NB4 (cell line): ENCODE data around the gene CDK2.

Experiments
- DNase-seq: peaks from one replicate; pipeline ENCODE4 v3.0.0; 2010; ENCODE audit warnings: low read depth
- H3K4me3 ChIP-seq: one replicate; pipeline ENCODE4 v1.5.1; 2011; ENCODE audit warnings: mild to moderate bottlenecking, low read depth, low read length, moderate library complexity
- MAX ChIP-seq: IDR thresholded peaks from 2 replicates; pipeline ENCODE4 v1.6.1; 2011; ENCODE audit warnings: low read depth, low read length
- MYC ChIP-seq: IDR thresholded peaks from 2 replicates; pipeline ENCODE4 v1.6.1; 2011; ENCODE audit warnings: low read depth, low read length
- POLR2A ChIP-seq: IDR thresholded peaks from 2 replicates; pipeline ENCODE4 v1.6.1; 2011; ENCODE audit warnings: mild to moderate bottlenecking; ENCODE audit not compliant: insufficient read length; ENCODE audit errors: extremely low read depth
- TF ChIP-seq, protein P1 (sequence below): IDR thresholded peaks from one replicate; pipeline ENCODE4 v1.5.1; 2012; ENCODE audit warnings: low read depth, low read length

The CDK2 gene

DNA sequence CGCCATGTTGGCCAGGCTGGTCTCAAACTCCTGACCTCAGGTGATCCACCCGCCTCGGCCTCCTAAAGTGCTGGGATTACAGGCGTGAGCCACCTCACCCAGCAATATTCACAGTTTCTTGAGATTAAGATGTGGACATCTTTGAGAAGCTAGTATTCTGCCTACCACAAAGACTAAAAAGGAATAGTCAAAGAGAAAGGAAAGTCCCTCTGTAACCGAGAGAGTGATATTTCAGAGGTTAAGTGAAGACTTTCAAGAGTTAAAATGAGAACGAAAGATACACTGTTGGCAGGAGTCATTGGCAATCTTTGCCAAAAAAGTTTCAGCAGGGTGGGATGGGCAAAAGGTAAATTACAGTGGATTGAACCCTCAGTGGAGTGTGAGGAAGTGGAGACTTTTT lies 20.1 kb upstream of the CDK2 start:
- TF ChIP-seq POLR2A (no peak), MAX (no peak), MYC (no peak)
- TF ChIP-seq, protein P1, sequence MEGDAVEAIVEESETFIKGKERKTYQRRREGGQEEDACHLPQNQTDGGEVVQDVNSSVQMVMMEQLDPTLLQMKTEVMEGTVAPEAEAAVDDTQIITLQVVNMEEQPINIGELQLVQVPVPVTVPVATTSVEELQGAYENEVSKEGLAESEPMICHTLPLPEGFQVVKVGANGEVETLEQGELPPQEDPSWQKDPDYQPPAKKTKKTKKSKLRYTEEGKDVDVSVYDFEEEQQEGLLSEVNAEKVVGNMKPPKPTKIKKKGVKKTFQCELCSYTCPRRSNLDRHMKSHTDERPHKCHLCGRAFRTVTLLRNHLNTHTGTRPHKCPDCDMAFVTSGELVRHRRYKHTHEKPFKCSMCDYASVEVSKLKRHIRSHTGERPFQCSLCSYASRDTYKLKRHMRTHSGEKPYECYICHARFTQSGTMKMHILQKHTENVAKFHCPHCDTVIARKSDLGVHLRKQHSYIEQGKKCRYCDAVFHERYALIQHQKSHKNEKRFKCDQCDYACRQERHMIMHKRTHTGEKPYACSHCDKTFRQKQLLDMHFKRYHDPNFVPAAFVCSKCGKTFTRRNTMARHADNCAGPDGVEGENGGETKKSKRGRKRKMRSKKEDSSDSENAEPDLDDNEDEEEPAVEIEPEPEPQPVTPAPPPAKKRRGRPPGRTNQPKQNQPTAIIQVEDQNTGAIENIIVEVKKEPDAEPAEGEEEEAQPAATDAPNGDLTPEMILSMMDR: no peak
- no peak overlapping the region for H3K4me3 ChIP-seq
- DNase-seq: no peak

DNA sequence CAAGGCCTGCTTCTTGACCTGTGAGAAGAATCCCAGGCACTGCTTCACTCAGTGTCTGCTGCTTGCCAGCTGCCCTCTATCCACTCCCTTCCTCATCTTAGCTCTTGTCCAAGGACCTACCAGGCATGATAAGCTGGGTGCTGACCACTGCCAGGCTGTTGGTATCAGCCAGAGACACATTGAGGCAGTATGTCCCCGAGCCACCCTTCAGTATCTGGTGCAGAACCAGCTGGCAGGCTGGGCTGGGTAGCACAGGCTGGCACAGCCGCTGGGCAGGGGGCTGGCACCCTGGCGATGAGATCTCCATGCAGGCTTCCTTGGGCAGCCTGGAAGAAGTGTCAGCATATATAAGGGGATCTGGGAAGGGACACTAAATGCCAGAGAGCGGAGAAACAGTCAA lies 11.3 kb upstream of the CDK2 start:
- no peak overlapping the region for H3K4me3 ChIP-seq
- TF ChIP-seq MAX: no peak
- TF ChIP-seq MYC: no peak
- TF ChIP-seq, protein P1: no peak
- TF ChIP-seq POLR2A: no peak
- no peak for DNase-seq

DNA sequence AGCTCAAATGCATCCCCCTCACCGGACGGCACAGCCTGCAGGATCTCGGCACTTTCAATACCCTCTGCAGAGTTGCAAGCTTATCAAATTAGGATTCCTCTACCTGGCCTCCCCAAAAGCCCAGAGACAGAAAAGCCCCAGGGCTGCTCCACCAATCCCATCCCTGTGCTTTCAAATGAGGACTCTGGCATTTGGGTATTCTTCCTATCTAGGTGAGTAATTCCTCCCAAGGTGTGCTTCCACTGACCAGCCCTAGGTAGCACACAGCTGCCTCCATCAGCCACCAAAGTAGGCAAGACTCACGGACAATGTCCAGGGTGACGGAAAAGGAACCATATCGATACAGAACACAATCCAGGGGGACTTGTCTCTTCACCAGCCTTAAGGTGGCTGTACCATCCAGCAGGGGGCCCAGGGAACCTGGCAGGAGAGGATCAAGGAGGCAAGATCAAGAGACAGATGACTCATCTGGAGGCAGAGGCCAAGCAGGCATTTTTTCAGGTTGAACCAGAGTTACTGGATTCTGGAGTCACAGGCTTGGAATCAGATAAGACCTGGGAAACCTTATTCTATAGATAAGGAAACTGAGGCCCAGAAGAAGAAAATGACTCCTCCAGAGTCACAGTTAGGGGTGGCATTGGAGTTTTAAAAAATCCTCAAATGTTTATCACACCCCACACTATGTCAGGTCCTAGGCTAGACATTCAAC lies 10.7 kb upstream of the CDK2 start:
- DNase-seq: peak; percentile 71
- no peak overlapping the region for H3K4me3 ChIP-seq
- TF ChIP-seq MAX (no peak), MYC (no peak), POLR2A (no peak)
- TF ChIP-seq, protein P1: peak; percentile 73

DNA sequence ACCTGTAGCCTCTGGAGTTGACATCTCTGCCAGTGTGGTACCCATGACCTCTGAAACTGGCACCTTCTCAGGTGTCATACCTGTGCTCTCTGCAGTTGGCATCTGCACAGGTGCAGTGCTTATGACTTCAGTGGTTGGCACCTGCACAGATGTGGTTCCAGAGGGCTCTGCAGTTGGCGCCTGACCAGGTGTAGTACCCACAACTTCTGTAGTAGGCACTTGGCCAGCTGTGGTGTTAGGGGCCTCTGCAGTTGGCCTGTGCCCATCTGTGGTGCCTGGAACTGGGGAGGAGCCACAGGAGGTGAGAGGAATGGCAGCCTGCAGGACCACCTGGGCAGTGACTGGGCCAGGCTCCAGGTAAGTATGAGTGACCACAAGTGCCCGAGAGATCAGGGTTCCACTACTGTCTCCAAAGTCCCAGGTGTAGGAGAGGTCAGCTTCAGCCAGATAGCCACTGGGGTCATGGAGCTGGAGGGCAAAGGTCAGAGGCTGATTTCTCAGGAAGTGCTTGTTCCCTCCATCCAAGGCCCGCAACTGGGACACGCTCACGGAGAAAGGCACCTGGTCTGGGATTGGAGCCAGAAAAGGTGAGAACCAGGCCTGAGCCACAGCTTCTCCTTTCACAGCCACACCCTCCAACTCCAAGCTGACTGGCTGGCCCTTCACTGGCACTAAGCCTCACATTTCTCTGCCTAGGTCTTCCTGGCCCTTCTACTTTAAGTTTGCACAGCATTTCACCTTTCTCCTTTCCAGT lies 9.3 kb upstream of the CDK2 start:
- TF ChIP-seq, protein P1: no peak
- TF ChIP-seq POLR2A: no peak
- TF ChIP-seq MAX: no peak
- DNase-seq: no peak
- H3K4me3 ChIP-seq: no peak overlapping the region

GRCh38 chr12:55963760-55964159 lies 2.9 kb upstream of the CDK2 start:
- TF ChIP-seq MAX (no peak), POLR2A (no peak), MYC (no peak)
- TF ChIP-seq, protein P1: no peak
- DNase-seq: no peak
- H3K4me3 ChIP-seq: no peak overlapping the region
